ENCODE results near the gene TUT1.
A peak's percentile ranks its signal among the peaks of the same experiment; 100 is the strongest.

TUT1 gene

GRCh38 chr11:62538470-62539237, 52.7 kb downstream of the TUT1 start:
- TF ChIP-seq CTCF (conservative IDR thresholded peaks at IDR 0.05; ENCODE audit: low read depth, low read length), result no peak
- peak overlapping the region; percentile 27 for H3K4me3 ChIP-seq (ENCODE audit: low read depth, low read length)
- DNase-seq (ENCODE audit: low read depth), result no peak

DNA sequence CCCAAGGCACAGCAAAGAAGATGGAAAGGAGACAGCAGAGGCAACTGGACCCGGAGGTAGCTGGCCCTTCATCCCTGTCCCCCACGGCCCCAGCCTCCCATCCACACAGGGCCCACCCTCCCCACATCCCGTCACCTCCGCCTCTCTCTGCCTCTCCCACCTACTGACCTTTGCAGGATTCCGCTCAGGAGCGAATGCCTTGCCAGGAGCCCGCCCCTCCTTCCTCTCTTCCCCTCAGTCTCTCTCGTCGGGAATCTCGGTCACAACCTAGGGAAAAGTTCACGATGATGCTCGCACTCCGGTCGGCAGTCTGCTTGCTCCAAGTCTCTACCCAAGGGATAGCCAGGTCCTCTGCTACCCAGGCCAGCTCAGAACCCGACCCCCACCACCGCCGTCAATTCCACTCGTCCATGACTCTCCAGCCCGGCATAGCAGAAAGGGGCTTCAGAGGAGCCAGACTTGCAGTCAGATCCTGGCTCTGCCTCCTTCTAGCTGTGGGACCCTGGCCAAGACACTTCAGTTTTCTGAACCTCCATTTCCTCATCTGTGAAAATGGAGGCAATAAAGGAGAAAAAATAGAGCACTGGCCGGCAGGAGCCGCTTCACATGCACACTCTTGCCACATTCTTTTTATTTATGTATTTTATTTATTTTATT, 54.9 kb downstream of the TUT1 start:
- no peak for TF ChIP-seq CTCF (conservative IDR thresholded peaks at IDR 0.05; ENCODE audit: low read depth, low read length)
- no peak overlapping the region for H3K4me3 ChIP-seq (ENCODE audit: low read depth, low read length)
- no peak for DNase-seq (ENCODE audit: low read depth)

- H3K4me3 ChIP-seq (ENCODE audit: low read depth, low read length), result no peak overlapping the region
- DNase-seq (ENCODE audit: low read depth), result no peak
- no peak for TF ChIP-seq CTCF (conservative IDR thresholded peaks at IDR 0.05; ENCODE audit: low read depth, low read length)
These were observed 55.5 kb downstream of the TUT1 start for GRCh38 chr11:62535802-62536201.

DNA sequence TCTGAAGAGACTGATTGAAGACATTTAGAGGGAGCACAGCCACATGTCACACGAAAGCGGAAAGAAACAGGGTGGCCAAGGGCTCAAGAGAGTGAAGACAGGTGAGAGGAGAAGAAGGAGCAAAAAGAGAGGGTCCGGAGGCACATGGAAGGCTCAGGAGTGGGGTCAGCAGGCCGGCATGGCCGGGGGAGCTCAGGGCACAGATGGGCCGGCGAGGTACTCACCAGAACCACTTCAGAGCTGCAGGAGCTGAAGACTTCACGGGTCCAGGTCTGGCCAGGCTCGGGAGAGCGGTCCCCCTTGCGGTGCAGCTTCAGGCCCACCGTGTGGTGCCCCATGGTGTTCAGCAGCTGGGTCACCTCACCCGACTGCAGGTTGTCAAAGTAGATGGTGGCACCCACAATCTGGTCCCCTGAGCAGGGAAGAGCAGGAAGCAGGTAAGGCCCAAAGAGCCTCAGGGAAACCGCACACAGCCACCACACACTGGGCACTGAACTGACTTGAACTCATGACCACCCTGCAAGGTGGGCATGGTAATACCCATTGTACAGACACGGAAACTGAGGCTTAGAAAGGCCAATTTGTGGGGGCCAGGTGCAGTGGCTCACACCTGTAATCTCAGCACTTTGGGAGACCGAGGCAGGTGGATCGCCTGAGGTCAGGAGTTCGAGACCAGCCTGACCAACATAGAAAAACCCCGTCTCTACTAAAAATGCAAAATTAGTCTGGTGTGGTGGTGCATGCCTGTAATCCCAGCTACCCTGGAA, 56.4 kb downstream of the TUT1 start:
- no peak for TF ChIP-seq CTCF (conservative IDR thresholded peaks at IDR 0.05; ENCODE audit: low read depth, low read length)
- H3K4me3 ChIP-seq (ENCODE audit: low read depth, low read length), result no peak overlapping the region
- no peak for DNase-seq (ENCODE audit: low read depth)

DNA sequence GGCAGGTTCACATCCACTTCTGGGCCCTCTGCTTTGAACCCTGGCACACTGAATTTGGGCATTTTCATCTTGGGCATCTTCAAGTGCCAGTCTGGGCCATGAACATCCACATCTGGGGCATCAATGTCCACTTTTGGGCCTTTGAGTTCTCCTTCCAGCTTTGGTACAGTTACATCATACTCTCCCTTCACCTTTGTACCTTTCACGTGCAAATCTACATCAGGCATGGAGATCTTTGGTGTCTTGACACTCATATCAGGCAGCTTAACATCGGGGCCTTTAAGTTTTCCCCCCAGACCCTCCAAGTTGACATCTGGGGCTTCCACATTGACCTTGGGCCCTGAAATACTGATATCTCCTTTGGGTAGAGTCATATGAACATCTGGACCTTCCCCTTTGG, 59.2 kb downstream of the TUT1 start:
- DNase-seq (ENCODE audit: low read depth), result no peak
- H3K4me3 ChIP-seq (ENCODE audit: low read depth, low read length), result no peak overlapping the region
- no peak for TF ChIP-seq CTCF (conservative IDR thresholded peaks at IDR 0.05; ENCODE audit: low read depth, low read length)

Measured in choroid plexus epithelial cell (primary cell).